Measurements from ENCODE around the gene EPHA2. TPM values are rescaled to one million over a fixed set of nuclear protein-coding genes. Genes with fewer than 3 reads are reported as not detected.
A peak's percentile ranks its signal among the peaks of the same experiment; 100 is the strongest.
"Not testable (repeated sequence)": the region's sequence is repeated elsewhere in the genome, so short reads cannot be mapped to it uniquely, and the experiment has no call there.

EPHA2 gene
- total RNA-seq, 1 donor, result 21.0 TPM

GRCh38 chr1:16110456-16110855 lies 45.4 kb downstream of the EPHA2 start:
- Histone ChIP-seq H3K27ac (ENCODE audit: low read depth, low read length) (no peak overlapping the region), H3K4me1 (ENCODE audit: insufficient read depth, low read length) (peaks cover 25% of the 10 kb centered on the region), H3K36me3 (ENCODE audit: insufficient read depth, low read length) (no peaks in the 10 kb centered on the region), H3K9me3 (ENCODE audit: low read depth, low read length) (no peaks in the 10 kb centered on the region), H3K79me2 (ENCODE audit: insufficient read depth, low read length) (no peaks in the 10 kb centered on the region), H2AFZ (ENCODE audit: low read length) (no peak overlapping the region), H4K20me1 (ENCODE audit: insufficient read depth, low read length) (no peaks in the 10 kb centered on the region), H3K27me3 (ENCODE audit: insufficient read depth, low read length) (no peaks in the 10 kb centered on the region), H3K4me3 (ENCODE audit: insufficient read depth, low read length) (no peak overlapping the region), H3K4me2 (ENCODE audit: insufficient read depth, low read length) (no peak overlapping the region)
- no peak for TF ChIP-seq CTCF (IDR thresholded peaks at IDR 0.05; ENCODE audit: extremely low read depth, low read depth, low read length)
- no peak for DNase-seq (ENCODE audit: insufficient read length, low spot score, missing footprints)

GRCh38 chr1:16109571-16109970 lies 46.3 kb downstream of the EPHA2 start:
- H3K36me3 ChIP-seq (ENCODE audit: insufficient read depth, low read length), result no peaks in the 10 kb centered on the region
- no peaks in the 10 kb centered on the region for H3K9me3 ChIP-seq (ENCODE audit: low read depth, low read length)
- H3K4me3 ChIP-seq (ENCODE audit: insufficient read depth, low read length), result no peak overlapping the region
- no peaks in the 10 kb centered on the region for H3K27me3 ChIP-seq (ENCODE audit: insufficient read depth, low read length)
- H3K4me1 ChIP-seq (ENCODE audit: insufficient read depth, low read length), result peaks cover 25% of the 10 kb centered on the region
- TF ChIP-seq CTCF (IDR thresholded peaks at IDR 0.05; ENCODE audit: extremely low read depth, low read depth, low read length), result no peak
- no peak overlapping the region for H2AFZ ChIP-seq (ENCODE audit: low read length)
- peak; percentile 44 for DNase-seq (ENCODE audit: insufficient read length, low spot score, missing footprints)
- no peak overlapping the region for H3K4me2 ChIP-seq (ENCODE audit: insufficient read depth, low read length)
- no peaks in the 10 kb centered on the region for H4K20me1 ChIP-seq (ENCODE audit: insufficient read depth, low read length)
- no peak overlapping the region for H3K27ac ChIP-seq (ENCODE audit: low read depth, low read length)
- H3K79me2 ChIP-seq (ENCODE audit: insufficient read depth, low read length), result no peaks in the 10 kb centered on the region

GRCh38 chr1:16107039-16107438 lies 48.8 kb downstream of the EPHA2 start:
- H3K4me2 ChIP-seq (ENCODE audit: insufficient read depth, low read length); H3K36me3 ChIP-seq (ENCODE audit: insufficient read depth, low read length); H2AFZ ChIP-seq (ENCODE audit: low read length); H3K27me3 ChIP-seq (ENCODE audit: insufficient read depth, low read length); DNase-seq (ENCODE audit: insufficient read length, low spot score, missing footprints); H3K27ac ChIP-seq (ENCODE audit: low read depth, low read length); H3K9me3 ChIP-seq (ENCODE audit: low read depth, low read length); H3K79me2 ChIP-seq (ENCODE audit: insufficient read depth, low read length); H4K20me1 ChIP-seq (ENCODE audit: insufficient read depth, low read length); H3K4me3 ChIP-seq (ENCODE audit: insufficient read depth, low read length): not testable (repeated sequence)
- H3K4me1 ChIP-seq (ENCODE audit: insufficient read depth, low read length), result peaks cover 11% of the 10 kb centered on the region

GRCh38 chr1:16101623-16102022 lies 54.2 kb downstream of the EPHA2 start:
- H3K79me2 ChIP-seq (ENCODE audit: insufficient read depth, low read length), result no peaks in the 10 kb centered on the region
- H3K4me2 ChIP-seq (ENCODE audit: insufficient read depth, low read length), result no peak overlapping the region
- no peak for TF ChIP-seq CTCF (IDR thresholded peaks at IDR 0.05; ENCODE audit: extremely low read depth, low read depth, low read length)
- no peaks in the 10 kb centered on the region for H3K4me1 ChIP-seq (ENCODE audit: insufficient read depth, low read length)
- DNase-seq (ENCODE audit: insufficient read length, low spot score, missing footprints), result peak; percentile 27
- no peaks in the 10 kb centered on the region for H4K20me1 ChIP-seq (ENCODE audit: insufficient read depth, low read length)
- no peak overlapping the region for H3K27ac ChIP-seq (ENCODE audit: low read depth, low read length)
- no peaks in the 10 kb centered on the region for H3K9me3 ChIP-seq (ENCODE audit: low read depth, low read length)
- H3K36me3 ChIP-seq (ENCODE audit: insufficient read depth, low read length), result no peaks in the 10 kb centered on the region
- no peaks in the 10 kb centered on the region for H3K27me3 ChIP-seq (ENCODE audit: insufficient read depth, low read length)
- H2AFZ ChIP-seq (ENCODE audit: low read length), result no peak overlapping the region
- H3K4me3 ChIP-seq (ENCODE audit: insufficient read depth, low read length), result no peak overlapping the region

All from osteoblast (primary cell).